ENCODE measurements around the gene MVB12B.
A peak's percentile ranks its signal among the peaks of the same experiment; 100 is the strongest.
"Not testable (repeated sequence)": the region's sequence is repeated elsewhere in the genome, so short reads cannot be mapped to it uniquely, and the experiment has no call there.

The MVB12B gene

GRCh38 chr9:126523611-126524111 is 197.0 kb downstream of the MVB12B start:
- no peak for DNase-seq

GRCh38 chr9:126524353-126525077 is 197.9 kb downstream of the MVB12B start:
- no peak for DNase-seq

GRCh38 chr9:126526218-126527108 is 199.8 kb downstream of the MVB12B start:
- no peak for DNase-seq

GRCh38 chr9:126527109-126527825 is 200.6 kb downstream of the MVB12B start:
- no peak for DNase-seq

GRCh38 chr9:126528111-126528510 is 201.5 kb downstream of the MVB12B start:
- DNase-seq: peak; percentile 44

GRCh38 chr9:126528915-126529314 is 202.3 kb downstream of the MVB12B start:
- no peak for DNase-seq

- no peak for DNase-seq
Observed at GRCh38 chr9:126531035-126531571, 204.5 kb downstream of the MVB12B start.

GRCh38 chr9:126531591-126531990 is 205.0 kb downstream of the MVB12B start:
- DNase-seq: no peak

GRCh38 chr9:126532019-126532462 is 205.4 kb downstream of the MVB12B start:
- no peak for DNase-seq

GRCh38 chr9:126532489-126532888 is 205.9 kb downstream of the MVB12B start:
- DNase-seq: no peak

GRCh38 chr9:126532951-126533925 is 206.6 kb downstream of the MVB12B start:
- no peak for DNase-seq

GRCh38 chr9:126533926-126534310 is 207.3 kb downstream of the MVB12B start:
- no peak for DNase-seq

- no peak for DNase-seq
Observed at GRCh38 chr9:126534431-126535186, 208.0 kb downstream of the MVB12B start.

GRCh38 chr9:126536131-126536530 is 209.5 kb downstream of the MVB12B start:
- no peak for DNase-seq

GRCh38 chr9:126536841-126537465 is 210.3 kb downstream of the MVB12B start:
- DNase-seq: no peak

- no peak for DNase-seq
Observed at GRCh38 chr9:126538550-126538949, 211.9 kb downstream of the MVB12B start.

GRCh38 chr9:126540398-126540797 is 213.8 kb downstream of the MVB12B start:
- DNase-seq: not testable (repeated sequence)

GRCh38 chr9:126543490-126543889 is 216.9 kb downstream of the MVB12B start:
- no peak for DNase-seq

GRCh38 chr9:126545106-126545505 is 218.5 kb downstream of the MVB12B start:
- DNase-seq: no peak

- DNase-seq: no peak
Observed at GRCh38 chr9:126546036-126546435, 219.4 kb downstream of the MVB12B start.

Data from fibroblast of skin of abdomen (primary cell).